WTC11 (cell line): ENCODE results near the gene TNFRSF11A. TPM values are rescaled to one million over a fixed set of nuclear protein-coding genes. Genes with fewer than 3 reads are reported as not detected.

ENCODE experiments used
- ATAC-seq: fragments of 200-7000 bp; cut with Tn5 transposase; 2 replicates; pipeline ENCODE4 v1.10.0; 2021; ENCODE audit warnings: mild to moderate bottlenecking, moderate library complexity
- CTCF ChIA-PET: fragments of 300-600 bp; sonication (Branson Sonifier 250); formaldehyde crosslinking; loops from one replicate; lab custom pipeline; 2021; ENCODE audit warnings: antibody characterized with exemption; lab: Charles Lee
- POLR2A ChIA-PET: fragments of 350-600 bp; sonication (Branson Sonifier 250); formaldehyde crosslinking; loops from one replicate; lab custom pipeline; 2021; ENCODE audit warnings: antibody characterized with exemption; lab: Charles Lee
- DNase-seq: peaks from one replicate; pipeline ENCODE4 v3.0.0; 2021; ENCODE audit warnings: low spot score
- H3K27ac Mint-ChIP-seq: 2 replicates; pipeline ENCODE4 v1.8.0; 2021; ENCODE audit warnings: mixed read lengths
- H3K27me3 Mint-ChIP-seq: 2 replicates; pipeline ENCODE4 v1.8.0; 2021; ENCODE audit warnings: low read depth, mild to moderate bottlenecking, moderate library complexity, mixed read lengths
- H3K36me3 Mint-ChIP-seq: 2 replicates; pipeline ENCODE4 v1.8.0; 2021; ENCODE audit warnings: mixed read lengths
- H3K4me1 Mint-ChIP-seq: 2 replicates; pipeline ENCODE4 v1.8.0; 2022; ENCODE audit warnings: mixed read lengths
- H3K4me3 Mint-ChIP-seq: 2 replicates; pipeline ENCODE4 v1.8.0; 2021; ENCODE audit warnings: mild to moderate bottlenecking, moderate library complexity, mixed read lengths
- H3K9me3 Mint-ChIP-seq: 2 replicates; pipeline ENCODE4 v1.8.0; 2021; ENCODE audit warnings: mixed read lengths
- E2F4 ChIP-seq: sonication (generic); formaldehyde crosslinking; IDR thresholded peaks from 2 replicates; pipeline ENCODE4 v1.8.1; 2022; ENCODE audit warnings: low read depth, mild to moderate bottlenecking, moderate library complexity, missing genetic modification reagents, borderline replicate concordance
- GRHL2 ChIP-seq: fragments of 250-450 bp; sonication (Bioruptor Pico); IDR thresholded peaks from 2 replicates; pipeline ENCODE4 v1.8.0; 2022; ENCODE audit warnings: mild to moderate bottlenecking, moderate library complexity; ENCODE audit not compliant: insufficient replicate concordance, severe bottlenecking
- GTF2I ChIP-seq: fragments of 250-450 bp; sonication (Bioruptor Pico); conservative IDR thresholded peaks from 2 replicates; pipeline ENCODE4 v1.4.0; 2021; ENCODE audit warnings: mild to moderate bottlenecking
- IRF2 ChIP-seq: sonication (generic); formaldehyde crosslinking; IDR thresholded peaks from 2 replicates; pipeline ENCODE4 v1.8.0; 2022; ENCODE audit warnings: low read depth, missing genetic modification reagents, borderline replicate concordance
- JUN ChIP-seq: sonication (generic); formaldehyde crosslinking; IDR thresholded peaks from 2 replicates; pipeline ENCODE4 v1.8.0; 2023; ENCODE audit warnings: mild to moderate bottlenecking, missing genetic modification reagents
- NFATC4 ChIP-seq: fragments of 250-450 bp; sonication (Bioruptor Pico); IDR thresholded peaks from 2 replicates; pipeline ENCODE4 v1.9.0; 2021; ENCODE audit warnings: mild to moderate bottlenecking
- NFYB ChIP-seq: sonication (generic); formaldehyde crosslinking; conservative IDR thresholded peaks from 2 replicates; pipeline ENCODE4 v1.8.0; 2022; ENCODE audit warnings: low read depth, missing genetic modification reagents
- PRRX2 ChIP-seq: fragments of 250-450 bp; sonication (Bioruptor Pico); IDR thresholded peaks from 2 replicates; pipeline ENCODE4 v1.8.0; 2021; ENCODE audit warnings: mild to moderate bottlenecking
- RELA ChIP-seq: sonication (generic); formaldehyde crosslinking; IDR thresholded peaks from 2 replicates; pipeline ENCODE4 v1.8.1; 2022; ENCODE audit warnings: missing genetic modification reagents, mild to moderate bottlenecking, borderline replicate concordance
- SMAD3 ChIP-seq: sonication (generic); formaldehyde crosslinking; IDR thresholded peaks from 2 replicates; pipeline ENCODE4 v1.8.0; 2022; ENCODE audit warnings: missing genetic modification reagents, mild to moderate bottlenecking, borderline replicate concordance
- TP53 ChIP-seq: sonication (generic); formaldehyde crosslinking; IDR thresholded peaks from 2 replicates; pipeline ENCODE4 v1.8.1; 2023; ENCODE audit warnings: mild to moderate bottlenecking, missing genetic modification reagents
- ZBTB21 ChIP-seq: sonication (generic); formaldehyde crosslinking; IDR thresholded peaks from 2 replicates; pipeline ENCODE4 v1.8.1; 2023; ENCODE audit warnings: mild to moderate bottlenecking, missing genetic modification reagents, borderline replicate concordance
- total RNA-seq: library from RNA; stranded (reverse); gene quantifications from 3 replicates; pipeline ENCODE4 v1.2.3, GENCODE V29; 2021
- TF ChIP-seq, protein P1 (sequence below): fragments of 250-450 bp; sonication (Bioruptor Pico); IDR thresholded peaks from 2 replicates; pipeline ENCODE4 v1.8.0; 2021; ENCODE audit warnings: mild to moderate bottlenecking
- TF ChIP-seq, protein P2 (sequence below): sonication (generic); formaldehyde crosslinking; IDR thresholded peaks from 2 replicates; pipeline ENCODE4 v1.8.0; 2023; ENCODE audit warnings: missing genetic modification reagents, mild to moderate bottlenecking, borderline replicate concordance
- TF ChIP-seq, protein P3 (sequence below): fragments of 250-450 bp; sonication (Bioruptor Pico); conservative IDR thresholded peaks from 2 replicates; pipeline ENCODE4 v1.9.0; 2021; ENCODE audit warnings: mild to moderate bottlenecking
- TF ChIP-seq, protein P4 (sequence below): sonication (generic); formaldehyde crosslinking; IDR thresholded peaks from 2 replicates; pipeline ENCODE4 v1.8.1; 2022; ENCODE audit warnings: missing genetic modification reagents, borderline replicate concordance

Gene TNFRSF11A
- total RNA-seq, 1 experiment from 2014 or later, result 4.9 TPM

DNA sequence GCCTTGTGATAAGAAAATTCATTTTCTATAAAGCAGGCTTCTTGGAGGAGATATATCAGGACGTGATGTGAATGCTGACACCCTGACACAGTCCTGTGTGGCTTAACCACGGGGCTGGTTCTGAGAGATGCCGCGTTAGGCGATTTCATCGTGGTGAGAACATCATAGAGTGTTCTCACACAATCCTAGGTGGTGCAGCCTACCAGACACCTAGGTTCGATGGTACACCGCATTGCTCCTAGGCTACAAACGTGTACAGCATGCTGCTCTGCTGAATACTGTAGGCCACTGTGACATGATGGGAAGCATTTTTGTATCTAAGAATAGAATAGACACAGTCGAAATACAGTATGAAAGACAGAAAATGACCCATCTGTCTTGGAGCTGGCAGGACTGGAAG lies 82.5 kb downstream of the TNFRSF11A start:
- CTCF ChIA-PET, result no interaction called here
- Mint-ChIP-seq H3K27me3 (no peaks in the 10 kb centered on the region; the same call in 1 of the 2 replicates), H3K36me3 (peaks cover 6% of the 10 kb centered on the region), H3K4me3 (no peak overlapping the region), H3K27ac (no peak overlapping the region), H3K4me1 (no peaks in the 10 kb centered on the region), H3K9me3 (peaks cover 16% of the 10 kb centered on the region)
- TF ChIP-seq, protein P1, sequence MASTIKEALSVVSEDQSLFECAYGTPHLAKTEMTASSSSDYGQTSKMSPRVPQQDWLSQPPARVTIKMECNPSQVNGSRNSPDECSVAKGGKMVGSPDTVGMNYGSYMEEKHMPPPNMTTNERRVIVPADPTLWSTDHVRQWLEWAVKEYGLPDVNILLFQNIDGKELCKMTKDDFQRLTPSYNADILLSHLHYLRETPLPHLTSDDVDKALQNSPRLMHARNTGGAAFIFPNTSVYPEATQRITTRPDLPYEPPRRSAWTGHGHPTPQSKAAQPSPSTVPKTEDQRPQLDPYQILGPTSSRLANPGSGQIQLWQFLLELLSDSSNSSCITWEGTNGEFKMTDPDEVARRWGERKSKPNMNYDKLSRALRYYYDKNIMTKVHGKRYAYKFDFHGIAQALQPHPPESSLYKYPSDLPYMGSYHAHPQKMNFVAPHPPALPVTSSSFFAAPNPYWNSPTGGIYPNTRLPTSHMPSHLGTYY (CRISPR knock-in tag), result no peak
- TF ChIP-seq RELA (CRISPR knock-in tag) (no peak), TP53 (no peak), ZBTB21 (no peak), GTF2I (CRISPR knock-in tag) (no peak), GRHL2 (CRISPR knock-in tag) (no peak), E2F4 (CRISPR knock-in tag) (no peak), SMAD3 (no peak), IRF2 (CRISPR knock-in tag) (no peak), NFATC4 (CRISPR knock-in tag) (no peak), PRRX2 (no peak), JUN (CRISPR knock-in tag) (no peak), NFYB (CRISPR knock-in tag) (no peak)
- TF ChIP-seq, protein P2, sequence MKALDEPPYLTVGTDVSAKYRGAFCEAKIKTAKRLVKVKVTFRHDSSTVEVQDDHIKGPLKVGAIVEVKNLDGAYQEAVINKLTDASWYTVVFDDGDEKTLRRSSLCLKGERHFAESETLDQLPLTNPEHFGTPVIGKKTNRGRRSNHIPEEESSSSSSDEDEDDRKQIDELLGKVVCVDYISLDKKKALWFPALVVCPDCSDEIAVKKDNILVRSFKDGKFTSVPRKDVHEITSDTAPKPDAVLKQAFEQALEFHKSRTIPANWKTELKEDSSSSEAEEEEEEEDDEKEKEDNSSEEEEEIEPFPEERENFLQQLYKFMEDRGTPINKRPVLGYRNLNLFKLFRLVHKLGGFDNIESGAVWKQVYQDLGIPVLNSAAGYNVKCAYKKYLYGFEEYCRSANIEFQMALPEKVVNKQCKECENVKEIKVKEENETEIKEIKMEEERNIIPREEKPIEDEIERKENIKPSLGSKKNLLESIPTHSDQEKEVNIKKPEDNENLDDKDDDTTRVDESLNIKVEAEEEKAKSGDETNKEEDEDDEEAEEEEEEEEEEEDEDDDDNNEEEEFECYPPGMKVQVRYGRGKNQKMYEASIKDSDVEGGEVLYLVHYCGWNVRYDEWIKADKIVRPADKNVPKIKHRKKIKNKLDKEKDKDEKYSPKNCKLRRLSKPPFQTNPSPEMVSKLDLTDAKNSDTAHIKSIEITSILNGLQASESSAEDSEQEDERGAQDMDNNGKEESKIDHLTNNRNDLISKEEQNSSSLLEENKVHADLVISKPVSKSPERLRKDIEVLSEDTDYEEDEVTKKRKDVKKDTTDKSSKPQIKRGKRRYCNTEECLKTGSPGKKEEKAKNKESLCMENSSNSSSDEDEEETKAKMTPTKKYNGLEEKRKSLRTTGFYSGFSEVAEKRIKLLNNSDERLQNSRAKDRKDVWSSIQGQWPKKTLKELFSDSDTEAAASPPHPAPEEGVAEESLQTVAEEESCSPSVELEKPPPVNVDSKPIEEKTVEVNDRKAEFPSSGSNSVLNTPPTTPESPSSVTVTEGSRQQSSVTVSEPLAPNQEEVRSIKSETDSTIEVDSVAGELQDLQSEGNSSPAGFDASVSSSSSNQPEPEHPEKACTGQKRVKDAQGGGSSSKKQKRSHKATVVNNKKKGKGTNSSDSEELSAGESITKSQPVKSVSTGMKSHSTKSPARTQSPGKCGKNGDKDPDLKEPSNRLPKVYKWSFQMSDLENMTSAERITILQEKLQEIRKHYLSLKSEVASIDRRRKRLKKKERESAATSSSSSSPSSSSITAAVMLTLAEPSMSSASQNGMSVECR (CRISPR knock-in tag), result no peak
- TF ChIP-seq, protein P3, sequence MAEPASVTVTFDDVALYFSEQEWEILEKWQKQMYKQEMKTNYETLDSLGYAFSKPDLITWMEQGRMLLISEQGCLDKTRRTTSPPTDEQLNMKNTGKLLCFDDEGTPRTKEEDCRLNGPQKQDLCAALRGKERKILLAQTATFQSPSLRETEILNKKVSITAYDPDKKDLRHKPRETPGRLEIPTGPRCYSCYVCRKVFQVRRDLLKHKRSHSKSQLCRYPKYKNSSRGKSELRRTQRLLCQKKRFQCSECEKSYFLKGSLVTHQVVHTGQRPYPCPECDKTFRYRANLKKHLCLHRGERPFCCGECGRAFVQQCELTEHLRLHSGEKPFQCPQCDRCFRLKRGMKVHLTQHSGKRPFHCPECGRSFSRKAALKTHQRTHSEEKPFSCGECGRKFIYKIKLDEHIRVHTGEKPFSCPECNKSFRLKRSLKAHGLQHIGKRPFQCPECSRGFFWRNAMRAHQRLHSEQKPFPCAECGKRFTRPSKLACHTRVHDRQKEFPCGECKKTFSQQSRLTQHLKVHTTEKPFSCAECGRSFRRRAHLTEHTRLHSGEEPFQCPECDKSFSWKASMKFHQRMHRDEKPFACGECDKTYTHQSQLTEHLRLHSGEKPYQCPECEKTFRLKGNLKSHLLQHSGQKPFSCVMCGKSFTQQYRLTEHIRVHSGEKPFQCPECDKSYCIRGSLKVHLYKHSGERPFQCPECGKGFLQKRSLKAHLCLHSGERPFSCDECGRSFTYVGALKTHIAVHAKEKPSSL (CRISPR knock-in tag), result no peak
- TF ChIP-seq, protein P4, sequence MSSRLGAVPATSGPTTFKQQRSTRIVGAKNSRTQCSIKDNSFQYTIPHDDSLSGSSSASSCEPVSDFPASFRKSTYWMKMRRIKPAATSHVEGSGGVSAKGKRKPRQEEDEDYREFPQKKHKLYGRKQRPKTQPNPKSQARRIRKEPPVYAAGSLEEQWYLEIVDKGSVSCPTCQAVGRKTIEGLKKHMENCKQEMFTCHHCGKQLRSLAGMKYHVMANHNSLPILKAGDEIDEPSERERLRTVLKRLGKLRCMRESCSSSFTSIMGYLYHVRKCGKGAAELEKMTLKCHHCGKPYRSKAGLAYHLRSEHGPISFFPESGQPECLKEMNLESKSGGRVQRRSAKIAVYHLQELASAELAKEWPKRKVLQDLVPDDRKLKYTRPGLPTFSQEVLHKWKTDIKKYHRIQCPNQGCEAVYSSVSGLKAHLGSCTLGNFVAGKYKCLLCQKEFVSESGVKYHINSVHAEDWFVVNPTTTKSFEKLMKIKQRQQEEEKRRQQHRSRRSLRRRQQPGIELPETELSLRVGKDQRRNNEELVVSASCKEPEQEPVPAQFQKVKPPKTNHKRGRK, result no peak
- ATAC-seq (no peak), DNase-seq (no peak)
- POLR2A ChIA-PET, result interaction anchor here (0.7 kb wide), 1 partner anchor 39 kb away, joined by 5 read pairs; no protein-coding TSS in a partner anchor
